RPMI8226 (cell line): ENCODE results near the gene ZNF222.

Source experiments
- DNase-seq: peaks from one replicate; pipeline ENCODE4 v3.0.0-alpha.2; 2015

ZNF222 gene

DNA sequence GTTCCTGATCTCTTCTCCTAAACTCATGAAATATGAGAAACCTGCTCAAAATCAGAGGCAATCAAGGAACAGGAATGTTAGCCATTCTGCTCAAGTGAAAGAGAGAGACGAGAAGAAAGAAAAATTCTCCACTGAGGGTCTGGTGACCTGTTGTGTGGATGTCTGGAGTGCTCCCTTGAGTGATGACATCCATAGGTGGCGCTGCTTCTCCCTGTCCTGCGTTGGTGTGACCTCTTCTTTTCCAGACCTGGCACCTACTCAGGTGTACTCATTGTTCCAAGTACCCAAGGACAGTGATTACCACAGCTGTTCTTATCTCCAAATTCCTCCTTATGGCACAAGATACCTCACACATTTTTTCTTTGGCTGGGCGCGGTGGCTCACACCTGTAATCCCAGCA lies 30.7 kb downstream of the ZNF222 start:
- no peak for DNase-seq

- no peak for DNase-seq
These were observed 34.0 kb downstream of the ZNF222 start for GRCh38 chr19:44059229-44059628.

- DNase-seq: no peak
These were observed 35.9 kb downstream of the ZNF222 start for GRCh38 chr19:44061038-44061437.

DNA sequence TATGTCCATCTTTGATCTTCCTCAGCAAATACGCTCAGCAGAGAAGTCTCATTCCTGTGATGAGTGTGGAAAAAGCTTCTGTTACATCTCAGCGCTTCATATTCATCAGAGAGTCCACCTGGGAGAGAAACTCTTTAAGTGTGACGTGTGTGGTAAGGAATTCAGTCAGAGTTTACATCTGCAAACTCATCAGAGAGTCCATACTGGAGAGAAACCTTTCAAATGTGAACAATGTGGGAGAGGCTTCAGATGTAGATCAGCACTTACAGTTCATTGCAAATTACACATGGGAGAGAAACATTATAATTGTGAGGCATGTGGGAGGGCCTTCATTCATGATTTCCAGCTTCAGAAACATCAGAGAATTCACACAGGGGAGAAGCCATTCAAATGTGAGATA lies 41.1 kb downstream of the ZNF222 start:
- no peak for DNase-seq

DNA sequence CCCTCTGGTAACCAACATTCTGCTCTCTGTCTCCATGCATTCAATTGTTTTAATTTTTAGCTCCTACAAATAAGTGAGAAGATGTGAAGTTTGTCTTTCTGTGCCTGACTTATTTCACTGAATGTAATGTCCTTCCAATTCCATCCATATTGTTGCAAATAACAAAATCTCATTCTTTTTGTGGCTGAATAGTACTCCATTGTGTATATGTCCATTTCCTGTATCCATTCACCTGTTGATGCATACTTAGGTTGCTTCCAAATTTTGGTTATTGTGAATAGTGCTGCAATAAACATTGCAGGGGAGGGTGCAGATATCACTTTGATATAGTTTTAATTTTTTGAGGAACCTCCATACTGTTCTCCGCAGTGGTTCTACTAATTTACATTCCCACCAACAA lies 44.2 kb downstream of the ZNF222 start:
- DNase-seq: no peak

DNA sequence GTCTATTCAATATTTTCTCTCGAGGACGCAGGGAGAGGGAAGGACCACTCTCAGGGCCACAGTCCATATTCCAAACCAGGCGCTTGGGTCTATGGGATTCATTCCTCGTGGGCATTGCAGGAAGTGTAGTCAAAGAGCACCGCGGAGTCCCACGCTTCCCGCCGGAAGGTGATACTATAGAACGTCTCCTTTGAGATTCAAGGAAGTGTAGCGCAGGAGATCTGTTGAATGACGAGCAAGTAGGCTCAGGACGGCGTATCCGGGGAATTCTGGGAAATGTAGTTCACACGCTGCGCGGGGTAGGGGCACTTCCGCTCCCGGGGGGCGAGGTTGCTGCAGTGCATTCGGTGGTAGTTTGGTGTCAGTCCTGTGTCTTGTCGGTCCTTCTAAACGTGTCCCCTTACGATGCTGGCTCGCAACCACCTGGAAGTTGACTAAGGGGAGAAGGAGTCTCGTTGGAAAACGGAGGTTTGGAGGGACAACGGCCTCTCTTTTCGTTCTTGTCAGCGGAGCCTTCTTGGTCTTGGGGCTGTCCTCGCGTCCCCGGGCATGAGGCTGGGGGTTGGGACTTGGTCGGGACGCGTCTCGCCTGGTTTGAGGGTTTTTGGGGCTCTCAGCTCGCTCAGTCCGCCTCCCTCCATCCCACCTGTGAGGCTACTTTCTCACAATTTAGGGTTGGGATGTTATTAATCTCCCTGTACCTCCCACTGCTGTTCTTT lies 46.8 kb downstream of the ZNF222 start, which contains the start of gene ZNF284:
TSS of gene ZNF284 (plus strand) at position 336 of the 719 bp plus-strand sequence. CDS start 4,231 bp downstream, outside the sequence.
- DNase-seq: peak; percentile 78

DNA sequence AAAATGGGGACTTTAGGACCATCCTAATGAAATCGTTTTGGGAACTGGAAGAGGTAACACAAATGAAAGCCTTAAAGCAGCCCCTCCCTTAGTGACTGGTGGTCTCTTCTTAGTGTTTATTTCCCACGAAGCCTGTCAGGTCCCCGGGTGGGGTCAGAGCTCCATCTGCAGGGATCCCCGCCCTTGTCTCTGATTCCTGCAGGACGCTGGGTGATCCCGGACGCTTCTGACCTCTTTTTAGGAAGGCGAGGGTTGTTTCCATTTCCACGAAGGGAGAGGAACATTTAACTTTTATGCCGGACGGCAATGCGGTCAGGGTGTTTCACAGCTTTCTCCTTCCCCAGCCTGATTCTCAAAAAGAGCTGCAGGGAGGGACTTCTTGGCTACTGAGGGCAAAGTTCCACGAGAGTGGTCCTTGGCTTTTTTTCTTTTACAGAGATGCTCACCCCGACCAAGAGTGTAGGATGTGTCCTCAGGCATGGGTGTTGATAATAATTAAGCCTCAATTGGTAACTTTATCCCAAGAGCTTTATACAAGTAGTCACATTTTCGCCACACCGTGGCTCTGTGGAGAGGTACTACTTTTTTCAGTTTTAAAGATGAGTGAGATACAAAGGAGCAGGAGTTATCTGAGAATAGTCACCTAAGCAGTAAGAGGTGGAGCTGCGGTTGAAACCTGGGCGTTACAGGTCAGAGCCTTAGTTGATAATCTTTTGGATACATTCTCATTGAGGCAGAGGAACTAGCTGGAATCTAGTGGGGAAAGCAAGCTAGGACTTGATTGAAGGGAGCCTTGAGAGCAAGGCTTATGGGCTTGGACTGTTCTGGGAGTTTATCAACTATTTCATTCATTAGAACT lies 47.6 kb downstream of the ZNF222 start:
- no peak for DNase-seq

DNA sequence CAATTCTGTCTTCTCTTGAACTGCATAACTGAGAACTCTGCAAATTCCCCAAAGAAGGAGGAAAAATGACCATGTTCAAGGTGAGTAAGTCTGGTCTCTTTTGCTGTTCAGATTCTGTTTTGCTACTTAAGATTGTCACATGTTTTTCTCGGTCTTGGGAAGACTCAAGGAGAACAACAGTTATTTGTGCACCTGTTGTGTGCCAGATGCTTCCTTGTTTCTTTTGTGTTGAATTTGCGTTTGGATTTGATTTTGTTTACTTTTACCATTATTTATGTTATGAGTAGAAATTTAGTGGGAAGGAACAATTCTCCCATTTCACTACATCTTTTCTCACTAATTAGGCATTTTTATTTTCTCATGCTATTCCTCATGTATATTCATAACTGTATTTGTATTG lies 51.1 kb downstream of the ZNF222 start:
- DNase-seq: no peak
